ENCODE results near the gene FAM53A.

DNA sequence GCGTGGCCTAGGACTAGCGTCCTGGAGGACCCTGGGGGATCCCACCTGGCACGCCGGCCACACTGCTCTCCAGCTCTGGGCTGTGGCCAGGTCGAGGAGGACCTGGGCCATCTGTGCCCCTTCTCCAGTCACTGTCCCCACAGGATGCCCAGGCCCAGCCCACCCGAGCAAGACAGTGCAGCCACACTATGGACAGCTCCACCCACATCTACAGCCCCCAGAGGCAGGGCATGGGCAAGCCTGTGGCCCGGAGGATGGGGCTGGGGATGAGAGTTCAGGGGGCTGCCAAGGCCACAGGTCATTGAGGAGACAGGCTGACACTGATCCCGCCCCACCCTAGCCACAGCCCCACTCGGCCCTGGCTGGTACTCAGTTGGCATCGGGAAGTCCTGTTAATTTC is 30.3 kb downstream of the FAM53A start:
- no peak for TF ChIP-seq CTCF (IDR thresholded peaks at IDR 0.05 in 2 of 3, conservative IDR thresholded peaks at IDR 0.05 in 1 of 3; ENCODE audit: control insufficient read depth in 2 of 3, extremely low read depth in 1 of 3, insufficient read depth in 1 of 3, low read depth in 3 of 3, low read length in 3 of 3)
- TF ChIP-seq, protein P1, sequence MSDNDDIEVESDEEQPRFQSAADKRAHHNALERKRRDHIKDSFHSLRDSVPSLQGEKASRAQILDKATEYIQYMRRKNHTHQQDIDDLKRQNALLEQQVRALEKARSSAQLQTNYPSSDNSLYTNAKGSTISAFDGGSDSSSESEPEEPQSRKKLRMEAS (IDR thresholded peaks at IDR 0.05; ENCODE audit: low read depth, low read length), result no peak
- no peak for TF ChIP-seq E2F8 (IDR thresholded peaks at IDR 0.05; ENCODE audit: low read depth, partially characterized antibody)
- TF ChIP-seq EZH2 (IDR thresholded peaks at IDR 0.05; ENCODE audit: borderline replicate concordance, control insufficient read depth, low read depth, low read length), result no peak
- TF ChIP-seq ZNF274 (IDR thresholded peaks at IDR 0.05; ENCODE audit: insufficient read depth, insufficient read length), result no peak
- TF ChIP-seq ZNF384 (IDR thresholded peaks at IDR 0.05; ENCODE audit: borderline replicate concordance, low read depth, low read length), result no peak
- no peak for TF ChIP-seq POLR2AphosphoS5 (IDR thresholded peaks at IDR 0.05; ENCODE audit: low read length)
- TF ChIP-seq MYC (IDR thresholded peaks at IDR 0.05; ENCODE audit: insufficient read depth, insufficient read length, insufficient replicate concordance, low read length, severe bottlenecking), result no peak
- TF ChIP-seq USF1 (IDR thresholded peaks at IDR 0.05; ENCODE audit: borderline replicate concordance, extremely low read length, insufficient read depth, low read depth, low read length), result no peak
- TF ChIP-seq, protein P2, sequence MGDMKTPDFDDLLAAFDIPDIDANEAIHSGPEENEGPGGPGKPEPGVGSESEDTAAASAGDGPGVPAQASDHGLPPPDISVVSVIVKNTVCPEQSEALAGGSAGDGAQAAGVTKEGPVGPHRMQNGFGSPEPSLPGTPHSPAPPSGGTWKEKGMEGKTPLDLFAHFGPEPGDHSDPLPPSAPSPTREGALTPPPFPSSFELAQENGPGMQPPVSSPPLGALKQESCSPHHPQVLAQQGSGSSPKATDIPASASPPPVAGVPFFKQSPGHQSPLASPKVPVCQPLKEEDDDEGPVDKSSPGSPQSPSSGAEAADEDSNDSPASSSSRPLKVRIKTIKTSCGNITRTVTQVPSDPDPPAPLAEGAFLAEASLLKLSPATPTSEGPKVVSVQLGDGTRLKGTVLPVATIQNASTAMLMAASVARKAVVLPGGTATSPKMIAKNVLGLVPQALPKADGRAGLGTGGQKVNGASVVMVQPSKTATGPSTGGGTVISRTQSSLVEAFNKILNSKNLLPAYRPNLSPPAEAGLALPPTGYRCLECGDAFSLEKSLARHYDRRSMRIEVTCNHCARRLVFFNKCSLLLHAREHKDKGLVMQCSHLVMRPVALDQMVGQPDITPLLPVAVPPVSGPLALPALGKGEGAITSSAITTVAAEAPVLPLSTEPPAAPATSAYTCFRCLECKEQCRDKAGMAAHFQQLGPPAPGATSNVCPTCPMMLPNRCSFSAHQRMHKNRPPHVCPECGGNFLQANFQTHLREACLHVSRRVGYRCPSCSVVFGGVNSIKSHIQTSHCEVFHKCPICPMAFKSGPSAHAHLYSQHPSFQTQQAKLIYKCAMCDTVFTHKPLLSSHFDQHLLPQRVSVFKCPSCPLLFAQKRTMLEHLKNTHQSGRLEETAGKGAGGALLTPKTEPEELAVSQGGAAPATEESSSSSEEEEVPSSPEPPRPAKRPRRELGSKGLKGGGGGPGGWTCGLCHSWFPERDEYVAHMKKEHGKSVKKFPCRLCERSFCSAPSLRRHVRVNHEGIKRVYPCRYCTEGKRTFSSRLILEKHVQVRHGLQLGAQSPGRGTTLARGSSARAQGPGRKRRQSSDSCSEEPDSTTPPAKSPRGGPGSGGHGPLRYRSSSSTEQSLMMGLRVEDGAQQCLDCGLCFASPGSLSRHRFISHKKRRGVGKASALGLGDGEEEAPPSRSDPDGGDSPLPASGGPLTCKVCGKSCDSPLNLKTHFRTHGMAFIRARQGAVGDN (IDR thresholded peaks at IDR 0.05), result no peak
- TF ChIP-seq POLR2A (IDR thresholded peaks at IDR 0.05; ENCODE audit: low read depth, low read length), result no peak

All from GM12878 (cell line).